Kidney epithelial cell (primary cell): Measurements from ENCODE around the gene RANBP9. TPM values are rescaled to one million over a fixed set of nuclear protein-coding genes. Genes with fewer than 3 reads are reported as not detected.

Source experiments
- DNase-seq: peaks from one replicate; pipeline ENCODE4 v3.0.0-alpha.2; 2010; ENCODE audit warnings: low read depth
- H3K27me3 ChIP-seq: 2 replicates; pipeline ENCODE4 v1.6.0; 2011; ENCODE audit warnings: low read length; ENCODE audit not compliant: control insufficient read depth, insufficient read depth
- H3K36me3 ChIP-seq: 2 replicates; pipeline ENCODE4 v1.5.1; 2011; ENCODE audit warnings: low read length; ENCODE audit not compliant: control insufficient read depth, insufficient read depth
- H3K4me3 ChIP-seq: 2 replicates; pipeline ENCODE4 v1.5.1; 2011; ENCODE audit warnings: low read depth, mild to moderate bottlenecking, control low read depth, low read length
- total RNA-seq: library from RNA; depleted of rRNA; stranded (reverse); fragments of >200 nt; gene quantifications from 2 replicates; pipeline ENCODE4 v1.2.3, GENCODE V29; 2015
- TF ChIP-seq, protein P1 (sequence below): IDR thresholded peaks from 2 replicates; pipeline ENCODE4 v1.5.1; 2011; ENCODE audit warnings: mild to moderate bottlenecking, moderate library complexity, low read length, control low read depth, inconsistent platforms; ENCODE audit not compliant: insufficient read depth, poor library complexity, severe bottlenecking

RANBP9 gene
- total RNA-seq, 1 donor from 2014 or later: 25.7 TPM

DNA sequence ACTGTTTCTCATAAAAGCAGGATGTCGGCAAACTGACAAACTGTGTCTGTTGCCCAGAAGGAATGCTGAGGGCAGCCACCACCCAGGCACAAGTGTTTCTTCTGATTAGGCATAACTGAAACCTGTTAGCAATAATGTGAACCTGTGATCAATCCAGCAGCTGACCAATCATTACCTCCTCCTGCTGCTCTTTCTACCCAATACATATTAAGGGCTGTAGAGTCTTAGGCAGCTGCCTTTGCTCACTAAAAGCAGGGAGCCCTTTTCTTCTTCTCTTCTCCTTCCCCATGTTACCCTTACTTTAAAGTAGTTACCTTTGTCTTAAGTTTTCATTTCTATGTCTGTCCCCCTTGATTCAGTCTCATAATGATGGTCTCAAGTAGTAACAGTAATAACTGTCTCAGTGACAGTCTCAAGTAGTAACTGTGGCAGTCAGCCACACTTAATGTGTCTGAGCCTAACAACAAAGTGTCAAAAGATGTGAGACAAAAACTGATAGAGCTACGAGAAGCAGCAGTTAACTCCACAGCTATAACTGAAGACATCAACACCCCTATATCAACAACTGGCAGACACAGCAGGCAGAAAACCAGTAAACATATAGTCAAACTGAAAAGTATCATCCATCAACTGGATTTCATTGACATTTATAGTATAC is 37.0 kb downstream of the RANBP9 start:
- TF ChIP-seq, protein P1, sequence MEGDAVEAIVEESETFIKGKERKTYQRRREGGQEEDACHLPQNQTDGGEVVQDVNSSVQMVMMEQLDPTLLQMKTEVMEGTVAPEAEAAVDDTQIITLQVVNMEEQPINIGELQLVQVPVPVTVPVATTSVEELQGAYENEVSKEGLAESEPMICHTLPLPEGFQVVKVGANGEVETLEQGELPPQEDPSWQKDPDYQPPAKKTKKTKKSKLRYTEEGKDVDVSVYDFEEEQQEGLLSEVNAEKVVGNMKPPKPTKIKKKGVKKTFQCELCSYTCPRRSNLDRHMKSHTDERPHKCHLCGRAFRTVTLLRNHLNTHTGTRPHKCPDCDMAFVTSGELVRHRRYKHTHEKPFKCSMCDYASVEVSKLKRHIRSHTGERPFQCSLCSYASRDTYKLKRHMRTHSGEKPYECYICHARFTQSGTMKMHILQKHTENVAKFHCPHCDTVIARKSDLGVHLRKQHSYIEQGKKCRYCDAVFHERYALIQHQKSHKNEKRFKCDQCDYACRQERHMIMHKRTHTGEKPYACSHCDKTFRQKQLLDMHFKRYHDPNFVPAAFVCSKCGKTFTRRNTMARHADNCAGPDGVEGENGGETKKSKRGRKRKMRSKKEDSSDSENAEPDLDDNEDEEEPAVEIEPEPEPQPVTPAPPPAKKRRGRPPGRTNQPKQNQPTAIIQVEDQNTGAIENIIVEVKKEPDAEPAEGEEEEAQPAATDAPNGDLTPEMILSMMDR: no peak
- no peak overlapping the region for H3K4me3 ChIP-seq
- H3K27me3 ChIP-seq: no peaks in the 10 kb centered on the region
- H3K36me3 ChIP-seq: no peaks in the 10 kb centered on the region
- no peak for DNase-seq

DNA sequence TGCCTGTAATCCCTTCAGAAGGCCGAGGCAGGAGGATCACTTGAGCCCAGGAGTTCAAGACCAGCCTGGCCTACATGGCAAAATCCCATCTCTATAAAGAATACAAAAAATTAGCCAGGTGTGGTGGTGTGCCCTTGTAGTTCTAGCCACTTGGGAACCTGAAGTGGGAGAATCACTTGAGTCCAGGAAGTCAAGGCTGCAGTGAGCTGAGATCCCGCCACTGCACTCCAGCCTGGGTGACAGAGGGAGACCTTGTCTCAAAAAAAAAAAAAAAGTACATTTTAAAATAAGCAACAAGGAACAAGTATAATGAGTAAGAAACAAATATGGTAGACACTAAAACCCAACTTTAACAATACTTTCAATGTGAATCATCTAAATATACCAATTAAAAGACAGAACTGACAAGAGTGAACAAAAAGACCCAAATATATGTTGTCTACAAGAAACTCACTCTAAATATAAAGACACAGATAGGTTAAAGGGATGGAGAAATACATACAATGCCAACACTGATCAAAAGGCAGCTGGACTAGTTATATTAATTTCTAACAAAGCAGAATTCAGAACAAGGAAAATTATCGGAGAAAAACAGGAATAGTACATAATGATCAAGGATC is 37.7 kb downstream of the RANBP9 start:
- H3K4me3 ChIP-seq: no peak overlapping the region
- TF ChIP-seq, protein P1: no peak
- no peak for DNase-seq
- no peaks in the 10 kb centered on the region for H3K27me3 ChIP-seq
- H3K36me3 ChIP-seq: no peaks in the 10 kb centered on the region

DNA sequence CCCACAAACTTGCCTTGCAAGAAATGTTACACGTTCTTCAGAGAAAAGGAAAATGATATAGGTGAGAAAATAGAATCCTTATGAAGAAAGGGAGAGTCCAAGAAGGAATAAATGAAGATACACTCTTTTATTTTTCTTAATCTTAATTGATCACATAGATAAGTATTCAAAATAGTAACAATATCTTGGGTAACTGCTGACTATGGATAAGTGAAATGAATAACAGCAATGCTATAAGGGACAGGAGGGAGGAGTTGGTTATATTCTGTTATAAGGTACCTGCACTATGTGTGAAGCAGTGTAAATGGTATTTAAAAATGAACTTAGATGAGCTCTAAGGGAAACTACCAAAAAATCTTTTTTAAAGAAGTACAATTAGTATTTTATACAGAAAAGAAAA is 38.3 kb downstream of the RANBP9 start:
- no peaks in the 10 kb centered on the region for H3K36me3 ChIP-seq
- H3K27me3 ChIP-seq: no peaks in the 10 kb centered on the region
- DNase-seq: no peak
- TF ChIP-seq, protein P1: no peak
- no peak overlapping the region for H3K4me3 ChIP-seq

DNA sequence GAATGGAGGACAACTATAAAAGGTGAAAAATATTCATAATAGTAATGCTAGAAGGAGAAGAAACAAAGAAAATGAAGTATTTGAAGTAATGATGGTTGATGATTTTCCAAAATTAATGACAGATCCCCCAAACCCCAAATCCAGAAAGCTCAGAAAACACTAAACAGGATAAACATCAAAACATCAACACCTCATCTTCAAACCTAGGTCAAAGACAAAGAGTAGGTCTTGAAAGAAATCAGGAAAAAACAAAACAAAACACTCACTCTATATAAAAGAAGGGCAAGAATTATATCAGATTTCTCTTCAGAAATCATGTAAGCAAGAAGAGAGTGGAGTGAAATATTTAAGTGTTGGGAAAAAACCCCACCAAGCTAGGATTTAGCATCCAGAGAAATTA is 38.7 kb downstream of the RANBP9 start:
- Histone ChIP-seq H3K4me3 (no peak overlapping the region), H3K27me3 (no peaks in the 10 kb centered on the region), H3K36me3 (no peaks in the 10 kb centered on the region)
- DNase-seq: no peak
- TF ChIP-seq, protein P1: no peak

DNA sequence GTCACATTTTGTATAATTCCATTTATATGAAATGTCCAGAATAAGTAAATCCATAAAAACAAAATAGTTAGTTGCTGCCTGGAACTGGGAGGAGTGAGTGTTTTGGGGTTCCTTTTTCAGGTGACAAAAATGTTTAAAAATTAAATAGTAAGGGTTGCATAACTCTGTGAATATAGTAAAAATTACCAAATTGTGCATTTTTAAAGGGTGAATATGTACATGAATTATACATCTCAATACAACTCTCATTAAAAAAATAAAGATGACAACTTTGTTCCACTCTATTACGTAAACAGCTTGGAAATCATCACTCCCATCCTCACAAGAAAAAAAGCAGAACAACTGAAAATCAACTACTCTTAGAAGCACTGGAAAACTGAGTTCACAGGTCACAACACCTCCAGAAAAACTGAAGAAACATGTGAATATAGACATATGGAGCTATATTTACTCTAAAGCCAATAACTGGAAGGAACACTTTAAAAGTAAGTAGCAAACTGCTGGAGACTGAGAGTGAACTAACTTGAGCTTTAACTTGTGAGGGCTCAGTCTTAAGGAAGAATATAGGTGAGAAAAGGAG is 40.0 kb downstream of the RANBP9 start:
- TF ChIP-seq, protein P1: no peak
- H3K27me3 ChIP-seq: no peaks in the 10 kb centered on the region
- H3K4me3 ChIP-seq: no peak overlapping the region
- H3K36me3 ChIP-seq: no peaks in the 10 kb centered on the region
- no peak for DNase-seq
